Left lung (tissue), 10 donors: Measurements from ENCODE around the gene CCSER2. TPM values are rescaled to one million over a fixed set of nuclear protein-coding genes. Genes with fewer than 3 reads are reported as not detected.
A peak's percentile ranks its signal among the peaks of the same experiment; 100 is the strongest.
"Not testable (repeated sequence)": the region's sequence is repeated elsewhere in the genome, so short reads cannot be mapped to it uniquely, and the experiment has no call there.

Experiments
- ATAC-seq: fragments of 200-7000 bp; cut with Tn5 transposase; one replicate; pipeline ENCODE4 v1.9.1; 2020; ENCODE audit warnings: moderate library complexity
- DNase-seq, 4 donors: peaks; one replicate each; pipeline ENCODE4 v3.0.0-alpha.2; 2013 to 2020
- H3K27ac ChIP-seq, 2 donors: fragments of 200-600 bp; sonication (generic) in 1 of 2; one replicate each; pipeline versions ENCODE4 v1.5.0 to v1.8.0; 2020 to 2021
- H3K27me3 ChIP-seq, 2 donors: fragments of 200-600 bp; sonication (generic) in 1 of 2; one replicate each; pipeline versions ENCODE4 v1.5.0 to v1.8.0; 2020 to 2021
- H3K36me3 ChIP-seq, 2 donors: fragments of 200-600 bp; sonication (generic) in 1 of 2; one replicate each; pipeline versions ENCODE4 v1.5.0 to v1.8.0; 2020 to 2021
- H3K4me1 ChIP-seq, 2 donors: fragments of 200-600 bp; one replicate each; pipeline ENCODE4 v1.8.0; 2021
- H3K4me3 ChIP-seq, 2 donors: fragments of 200-600 bp; sonication (generic) in 1 of 2; one replicate each; pipeline versions ENCODE4 v1.5.0 to v1.8.0; 2020 to 2021; ENCODE audit warnings: mild to moderate bottlenecking in 1 of 2
- H3K9me3 ChIP-seq, 2 donors: fragments of 200-600 bp; sonication (generic) in 1 of 2; one replicate each; pipeline versions ENCODE4 v1.5.0 to v1.8.0; 2020 to 2021
- CTCF ChIP-seq, 2 donors: fragments of 200-600 bp; sonication (generic) in 1 of 2; IDR thresholded peaks; one replicate each; pipeline versions ENCODE4 v1.5.0 to v1.8.0; 2021; ENCODE audit warnings: antibody characterized with exemption in 2 of 2
- intact Hi-C, 2 donors: fragments of 100-400 bp; cut with DNase I; formaldehyde crosslinking; loops; one replicate each; pipeline versions ENCODE4 v1.11.2 to v1.14.2; 2022
- polyA plus RNA-seq, 6 donors: library from polyadenylated mRNA; unstranded; fragments of 120-200 nt; gene quantifications; one replicate each; pipeline ENCODE4 v1.2.1, GENCODE V29; 2013; ENCODE audit not compliant: insufficient read length in 6 of 6
- total RNA-seq, 2 donors: library from RNA; stranded (reverse); fragmentation: NEBNext Ultra II Directional; extraction: Animal tissue kit (Norgen Biotek cat#: 25700); gene quantifications; one replicate each; pipeline ENCODE4 v1.2.1, GENCODE V29; 2021
- donor health status: DM: no; HTN: yes; CAD: no.
- donor health status: DM: no; HTN: no; CAD: no.

The CCSER2 gene
- total and polyA plus RNA-seq, 8 donors = 32.7 to 65.5 (median 37.9) TPM

GRCh38 chr10:84524435-84524834 lies 196.0 kb downstream of the CCSER2 start:
- no peaks in the 10 kb centered on the region for H3K4me1 ChIP-seq
- intact Hi-C loops = no loop called here
- ATAC-seq = no peak

GRCh38 chr10:84525120-84525806 lies 196.9 kb downstream of the CCSER2 start:
- Histone ChIP-seq H3K4me1 (no peaks in the 10 kb centered on the region), H3K9me3 (peaks cover 0 to 11% of the 10 kb centered on the region in 2 donors), H3K36me3 (no peaks in the 10 kb centered on the region), H3K27ac (no peak overlapping the region), H3K27me3 (no peaks in the 10 kb centered on the region), H3K4me3 (no peak overlapping the region)
- no peak for DNase-seq
- intact Hi-C loops = no loop called here
- ATAC-seq = no peak
- no peak for TF ChIP-seq CTCF (IDR thresholded peaks at IDR 0.05)

More at GRCh38 chr10:84524435-84524834, 196.0 kb downstream of the CCSER2 start:
- Histone ChIP-seq H3K27ac (no peak overlapping the region), H3K27me3 (no peaks in the 10 kb centered on the region), H3K9me3 (peaks cover 0 to 11% of the 10 kb centered on the region in 2 donors), H3K4me3 (no peak overlapping the region), H3K36me3 (no peaks in the 10 kb centered on the region)
- TF ChIP-seq CTCF (IDR thresholded peaks at IDR 0.05) = no peak
- no peak for DNase-seq

GRCh38 chr10:84525807-84526182 lies 197.4 kb downstream of the CCSER2 start:
- H3K9me3 ChIP-seq = peaks cover 0 to 11% of the 10 kb centered on the region in 2 donors
- H3K4me1 ChIP-seq, intact Hi-C loops, H3K36me3 ChIP-seq, DNase-seq, H3K4me3 ChIP-seq, ATAC-seq, H3K27me3 ChIP-seq, H3K27ac ChIP-seq: not testable (repeated sequence)

GRCh38 chr10:84527386-84527785 lies 199.0 kb downstream of the CCSER2 start:
- H3K4me3 ChIP-seq, ATAC-seq, H3K4me1 ChIP-seq, H3K27me3 ChIP-seq, H3K36me3 ChIP-seq, intact Hi-C loops, H3K27ac ChIP-seq: not testable (repeated sequence)
- peaks cover 0 to 11% of the 10 kb centered on the region in 2 donors for H3K9me3 ChIP-seq
- DNase-seq = peak in 1 of 4 donors; percentile 29

- H3K4me3 ChIP-seq, H3K4me1 ChIP-seq, H3K27me3 ChIP-seq, H3K36me3 ChIP-seq, DNase-seq, ATAC-seq, H3K27ac ChIP-seq, intact Hi-C loops: not testable (repeated sequence)
- H3K9me3 ChIP-seq = peaks cover 0 to 11% of the 10 kb centered on the region in 2 donors
These were observed 200.1 kb downstream of the CCSER2 start for GRCh38 chr10:84528526-84528925.

- no peaks in the 10 kb centered on the region for H3K36me3 ChIP-seq
- intact Hi-C loops = loop anchor here in 1 of 2 donors (10.0 kb wide), 1 partner anchor 256 kb away; no protein-coding TSS in a partner anchor
- H3K9me3 ChIP-seq = peaks cover 0 to 6% of the 10 kb centered on the region in 2 donors
- no peak overlapping the region for H3K4me3 ChIP-seq
- no peaks in the 10 kb centered on the region for H3K27me3 ChIP-seq
- DNase-seq (no peak), ATAC-seq (no peak)
- H3K27ac ChIP-seq = no peak overlapping the region
- TF ChIP-seq CTCF (IDR thresholded peaks at IDR 0.05) = no peak
- H3K4me1 ChIP-seq = no peaks in the 10 kb centered on the region
These were observed 202.4 kb downstream of the CCSER2 start for GRCh38 chr10:84530724-84531325.
